Neural progenitor cell (in vitro differentiated cells): ENCODE measurements around the gene SLC2A6. TPM values are rescaled to one million over a fixed set of nuclear protein-coding genes. Genes with fewer than 3 reads are reported as not detected.

Source experiments
- DNase-seq: peaks from one replicate; pipeline ENCODE4 v3.0.0-alpha.2; 2016; ENCODE audit warnings: low spot score
- H2AFZ ChIP-seq: fragments of 200-600 bp; sonication (generic); replicated peaks from 2 replicates; pipeline ENCODE4 v1.6.1; 2016; ENCODE audit warnings: antibody characterized with exemption
- H3F3A ChIP-seq: fragments of 200-600 bp; sonication (generic); 2 replicates; pipeline ENCODE4 v1.6.1; 2016; ENCODE audit warnings: antibody characterized with exemption, low read depth
- H3K27ac ChIP-seq: fragments of 200-600 bp; sonication (generic); 2 replicates; pipeline ENCODE4 v1.5.1; 2016; ENCODE audit warnings: mild to moderate bottlenecking
- H3K27me3 ChIP-seq: fragments of 200-600 bp; sonication (generic); 2 replicates; pipeline ENCODE4 v1.6.1; 2016; ENCODE audit warnings: mild to moderate bottlenecking, moderate library complexity
- H3K36me3 ChIP-seq: fragments of 200-600 bp; sonication (generic); 2 replicates; pipeline ENCODE4 v1.5.1; 2016
- H3K4me1 ChIP-seq: fragments of 200-600 bp; sonication (generic); 2 replicates; pipeline ENCODE4 v1.6.1; 2016; ENCODE audit warnings: mixed run types
- H3K4me2 ChIP-seq: fragments of 200-600 bp; sonication (generic); 2 replicates; pipeline ENCODE4 v1.6.1; 2016
- H3K4me3 ChIP-seq: fragments of 200-600 bp; sonication (generic); 2 replicates; pipeline ENCODE4 v1.5.1; 2016
- H3K79me2 ChIP-seq: fragments of 200-600 bp; sonication (generic); 2 replicates; pipeline ENCODE4 v1.6.1; 2016; ENCODE audit warnings: low read depth
- H3K9ac ChIP-seq: fragments of 200-600 bp; sonication (generic); 2 replicates; pipeline ENCODE4 v1.6.1; 2016
- H3K9me3 ChIP-seq: fragments of 200-600 bp; sonication (generic); 2 replicates; pipeline ENCODE4 v1.5.1; 2016; ENCODE audit warnings: low read depth
- H4K20me1 ChIP-seq: fragments of 200-600 bp; sonication (generic); 2 replicates; pipeline ENCODE4 v1.6.1; 2016; ENCODE audit warnings: low read depth
- H3K27ac Mint-ChIP-seq: 3 replicates; pipeline ENCODE4 v1.8.0; 2021; ENCODE audit warnings: mixed read lengths
- H3K27me3 Mint-ChIP-seq: 2 replicates; pipeline ENCODE4 v1.8.0; 2022; ENCODE audit warnings: low read depth, mild to moderate bottlenecking, inconsistent platforms, moderate library complexity, mixed read lengths; ENCODE audit not compliant: insufficient read depth
- H3K36me3 Mint-ChIP-seq: 3 replicates; pipeline ENCODE4 v1.8.0; 2021; ENCODE audit warnings: mixed read lengths
- H3K4me1 Mint-ChIP-seq: 3 replicates; pipeline ENCODE4 v1.8.0; 2021; ENCODE audit warnings: mixed read lengths
- H3K4me3 Mint-ChIP-seq: 3 replicates; pipeline ENCODE4 v1.8.0; 2021; ENCODE audit warnings: mild to moderate bottlenecking, moderate library complexity, mixed read lengths
- H3K9me3 Mint-ChIP-seq: 3 replicates; pipeline ENCODE4 v1.8.0; 2020; ENCODE audit warnings: mixed read lengths
- EZH2 ChIP-seq: fragments of 200-600 bp; sonication (generic); IDR thresholded peaks from 2 replicates; pipeline ENCODE4 v1.6.1; 2017; ENCODE audit warnings: antibody characterized with exemption, mild to moderate bottlenecking, moderate library complexity
- EZH2phosphoT487 ChIP-seq: fragments of 200-600 bp; sonication (generic); IDR thresholded peaks from 2 replicates; pipeline ENCODE4 v1.6.1; 2017; ENCODE audit warnings: antibody characterized with exemption
- total RNA-seq: library from RNA; depleted of rRNA; stranded (reverse); fragments of >200 nt; gene quantifications from 2 replicates; pipeline ENCODE4 v1.2.3, GENCODE V29; 2015; ENCODE audit warnings: low replicate concordance
- TF ChIP-seq, protein P1 (sequence below): fragments of 200-600 bp; sonication (generic); IDR thresholded peaks from 2 replicates; pipeline ENCODE4 v1.5.1; 2017; ENCODE audit warnings: antibody characterized with exemption, mild to moderate bottlenecking

SLC2A6 gene
- total RNA-seq, 1 donor from 2014 or later = 2.3 TPM

DNA sequence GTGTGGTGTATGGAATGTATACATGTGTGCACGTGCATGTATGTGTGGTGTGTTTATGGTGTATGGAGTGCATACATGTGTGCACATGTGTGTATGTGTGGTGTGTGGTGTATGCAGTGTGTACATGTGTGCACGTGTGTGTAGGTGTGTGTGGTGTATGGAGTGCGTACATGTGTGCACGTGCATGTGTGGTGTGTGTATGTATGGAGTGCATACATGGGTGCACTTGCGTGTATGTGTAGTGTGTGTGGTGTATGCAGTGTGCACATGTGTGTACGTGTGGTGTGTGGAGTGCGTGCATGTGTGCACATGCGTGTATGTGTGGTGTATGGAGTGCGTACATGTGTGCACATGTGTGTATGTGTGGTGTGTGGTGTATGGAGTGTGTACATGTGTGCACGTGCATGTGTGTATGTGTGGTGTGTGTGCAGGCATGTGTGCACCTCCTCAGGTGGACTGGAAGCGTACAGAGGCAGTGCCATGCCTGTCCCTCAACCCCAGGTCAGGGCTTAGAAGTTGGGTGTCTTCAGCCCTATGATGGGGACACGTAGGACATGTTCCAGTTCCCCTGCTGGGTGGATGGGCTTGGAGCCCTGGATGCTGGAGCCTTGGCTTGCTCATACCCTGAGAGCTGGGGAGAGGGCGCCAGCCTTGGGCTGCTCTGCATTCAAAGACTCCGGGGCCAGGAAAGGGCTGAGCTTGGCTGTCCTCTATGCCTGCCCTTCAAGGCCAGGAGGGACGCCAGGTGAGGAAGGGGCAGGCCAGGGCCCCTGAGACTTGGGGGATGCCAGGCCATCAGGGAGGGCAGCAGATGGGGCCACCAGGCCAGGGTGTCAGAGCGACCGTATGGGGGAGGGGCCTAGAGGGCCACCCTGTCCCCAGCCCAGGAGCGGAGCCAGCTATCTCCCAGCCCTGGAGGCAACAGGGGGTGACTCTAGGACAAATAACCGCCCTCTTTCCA is 33.6 kb upstream of the SLC2A6 start:
- no peak overlapping the region for H3K9ac ChIP-seq
- no peak overlapping the region for H3K27ac ChIP-seq
- no peak for TF ChIP-seq EZH2
- Mint-ChIP-seq H3K27ac (no peak overlapping the region), H3K4me3 (no peak overlapping the region), H3K4me1 (peaks cover 14% of the 10 kb centered on the region), H3K36me3 (no peaks in the 10 kb centered on the region), H3K9me3 (no peaks in the 10 kb centered on the region), H3K27me3 (peaks cover 5% of the 10 kb centered on the region)
- H2AFZ ChIP-seq = no peak overlapping the region
- H3K4me3 ChIP-seq = no peak overlapping the region
- H3F3A ChIP-seq = peaks cover 32% of the 10 kb centered on the region
- no peaks in the 10 kb centered on the region for H3K79me2 ChIP-seq
- no peaks in the 10 kb centered on the region for H4K20me1 ChIP-seq
- peaks cover 14% of the 10 kb centered on the region for H3K4me1 ChIP-seq
- H3K9me3 ChIP-seq = no peaks in the 10 kb centered on the region
- no peak for DNase-seq
- no peaks in the 10 kb centered on the region for H3K36me3 ChIP-seq
- H3K27me3 ChIP-seq = no peaks in the 10 kb centered on the region
- no peak overlapping the region for H3K4me2 ChIP-seq

DNA sequence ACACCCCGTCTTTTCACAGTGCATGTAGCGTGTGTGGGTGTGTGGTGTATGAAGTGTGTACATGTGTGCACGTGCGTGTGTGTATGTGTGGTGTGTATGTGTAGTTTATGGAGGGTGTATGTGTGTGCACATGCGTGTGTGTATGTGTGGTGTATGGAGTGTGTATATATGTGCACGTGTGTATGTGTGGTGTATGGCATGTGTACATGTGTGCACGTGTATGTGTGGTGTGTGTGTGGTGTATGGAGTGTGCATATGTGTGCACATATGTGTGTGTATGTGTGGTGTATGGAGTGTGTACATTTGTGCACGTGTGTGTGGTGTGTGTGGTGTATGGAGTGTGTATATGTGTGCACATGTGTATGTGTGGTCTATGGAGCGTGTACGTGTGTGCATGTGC is 32.7 kb upstream of the SLC2A6 start:
- no peak overlapping the region for H3K4me2 ChIP-seq
- no peak overlapping the region for H3K9ac ChIP-seq
- H3K27me3 Mint-ChIP-seq = peaks cover 5% of the 10 kb centered on the region
- no peaks in the 10 kb centered on the region for H3K36me3 ChIP-seq
- no peaks in the 10 kb centered on the region for H4K20me1 ChIP-seq
- no peak for TF ChIP-seq EZH2
- TF ChIP-seq, protein P1, sequence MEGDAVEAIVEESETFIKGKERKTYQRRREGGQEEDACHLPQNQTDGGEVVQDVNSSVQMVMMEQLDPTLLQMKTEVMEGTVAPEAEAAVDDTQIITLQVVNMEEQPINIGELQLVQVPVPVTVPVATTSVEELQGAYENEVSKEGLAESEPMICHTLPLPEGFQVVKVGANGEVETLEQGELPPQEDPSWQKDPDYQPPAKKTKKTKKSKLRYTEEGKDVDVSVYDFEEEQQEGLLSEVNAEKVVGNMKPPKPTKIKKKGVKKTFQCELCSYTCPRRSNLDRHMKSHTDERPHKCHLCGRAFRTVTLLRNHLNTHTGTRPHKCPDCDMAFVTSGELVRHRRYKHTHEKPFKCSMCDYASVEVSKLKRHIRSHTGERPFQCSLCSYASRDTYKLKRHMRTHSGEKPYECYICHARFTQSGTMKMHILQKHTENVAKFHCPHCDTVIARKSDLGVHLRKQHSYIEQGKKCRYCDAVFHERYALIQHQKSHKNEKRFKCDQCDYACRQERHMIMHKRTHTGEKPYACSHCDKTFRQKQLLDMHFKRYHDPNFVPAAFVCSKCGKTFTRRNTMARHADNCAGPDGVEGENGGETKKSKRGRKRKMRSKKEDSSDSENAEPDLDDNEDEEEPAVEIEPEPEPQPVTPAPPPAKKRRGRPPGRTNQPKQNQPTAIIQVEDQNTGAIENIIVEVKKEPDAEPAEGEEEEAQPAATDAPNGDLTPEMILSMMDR = no peak
- TF ChIP-seq EZH2phosphoT487 = no peak
- no peaks in the 10 kb centered on the region for H3K36me3 Mint-ChIP-seq
- peaks cover 14% of the 10 kb centered on the region for H3K4me1 ChIP-seq
- no peaks in the 10 kb centered on the region for H3K9me3 ChIP-seq
- no peaks in the 10 kb centered on the region for H3K9me3 Mint-ChIP-seq
- no peak overlapping the region for H3K27ac ChIP-seq
- no peaks in the 10 kb centered on the region for H3K79me2 ChIP-seq
- no peak for DNase-seq
- H3F3A ChIP-seq = peaks cover 32% of the 10 kb centered on the region
- H3K4me3 ChIP-seq = no peak overlapping the region
- no peak overlapping the region for H3K4me3 Mint-ChIP-seq
- no peaks in the 10 kb centered on the region for H3K27me3 ChIP-seq
- H3K4me1 Mint-ChIP-seq = peaks cover 19% of the 10 kb centered on the region
- H3K27ac Mint-ChIP-seq = no peak overlapping the region
- H2AFZ ChIP-seq = no peak overlapping the region

DNA sequence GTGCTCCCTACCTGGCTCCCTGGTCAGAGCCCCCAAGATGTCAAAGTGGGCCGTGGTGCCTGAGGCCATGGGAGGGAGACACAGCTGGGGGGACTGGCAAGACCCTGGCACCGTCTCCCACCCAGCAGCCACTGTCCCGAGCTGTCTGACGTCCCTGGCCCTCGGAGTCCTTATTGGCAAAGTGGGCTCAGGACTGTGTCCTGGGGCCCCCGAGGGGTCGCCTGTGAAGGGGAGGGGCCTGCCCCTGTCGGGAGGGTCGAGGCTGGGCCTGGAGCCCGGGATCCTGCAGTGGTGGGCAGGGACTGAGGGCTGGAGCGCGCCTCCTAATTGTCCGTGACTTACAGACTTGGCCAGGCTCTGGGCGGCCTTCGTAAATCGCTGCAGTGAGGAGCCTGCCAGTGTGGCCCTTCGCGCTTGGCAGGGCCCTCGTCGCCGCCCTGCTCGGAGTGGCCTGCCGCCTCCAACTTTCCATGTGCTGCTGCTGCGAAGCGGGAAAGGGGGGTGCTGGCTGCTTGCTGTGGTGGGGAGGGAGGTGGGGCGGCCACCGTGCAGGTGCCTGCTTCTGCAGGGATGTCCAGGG is 32.1 kb upstream of the SLC2A6 start:
- no peaks in the 10 kb centered on the region for H3K9me3 Mint-ChIP-seq
- Histone ChIP-seq H2AFZ (no peak overlapping the region), H3K9ac (no peak overlapping the region), H3K9me3 (no peaks in the 10 kb centered on the region), H4K20me1 (no peaks in the 10 kb centered on the region), H3K4me2 (no peak overlapping the region), H3K4me3 (no peak overlapping the region), H3K79me2 (no peaks in the 10 kb centered on the region), H3F3A (peaks cover 32% of the 10 kb centered on the region), H3K36me3 (no peaks in the 10 kb centered on the region), H3K27ac (no peak overlapping the region), H3K4me1 (peaks cover 14% of the 10 kb centered on the region), H3K27me3 (no peaks in the 10 kb centered on the region)
- peaks cover 5% of the 10 kb centered on the region for H3K27me3 Mint-ChIP-seq
- no peak overlapping the region for H3K27ac Mint-ChIP-seq
- DNase-seq = no peak
- H3K36me3 Mint-ChIP-seq = no peaks in the 10 kb centered on the region
- no peak overlapping the region for H3K4me3 Mint-ChIP-seq
- H3K4me1 Mint-ChIP-seq = peaks cover 21% of the 10 kb centered on the region
- no peak for TF ChIP-seq EZH2
- no peak for TF ChIP-seq EZH2phosphoT487
- TF ChIP-seq, protein P1 = no peak
